DOHH2 (cell line): ENCODE data around the gene ADCY5.

Source experiments
- H3F3A ChIP-seq: fragments of 200-600 bp; sonication (generic), shearing (Covaris generic); 2 replicates; pipeline ENCODE4 v1.6.0; 2016; ENCODE audit warnings: antibody characterized with exemption, mild to moderate bottlenecking; ENCODE audit not compliant: control insufficient read depth, insufficient read depth
- H3K27ac ChIP-seq: fragments of 200-600 bp; sonication (generic); 2 replicates; pipeline ENCODE4 v1.5.1; 2014; ENCODE audit warnings: low read depth, mild to moderate bottlenecking, low read length, moderate library complexity
- H3K27me3 ChIP-seq: fragments of 200-600 bp; sonication (generic); 2 replicates; pipeline ENCODE4 v1.6.1; 2014; ENCODE audit warnings: mild to moderate bottlenecking, low read length, mixed read lengths; ENCODE audit not compliant: control insufficient read depth
- H3K36me3 ChIP-seq: fragments of 200-600 bp; sonication (generic); 2 replicates; pipeline ENCODE4 v1.6.1; 2014; ENCODE audit warnings: mild to moderate bottlenecking, low read length, moderate library complexity, mixed read lengths; ENCODE audit not compliant: control insufficient read depth
- H3K4me1 ChIP-seq: fragments of 200-600 bp; sonication (generic); 2 replicates; pipeline ENCODE4 v1.6.1; 2014; ENCODE audit warnings: mild to moderate bottlenecking, low read length, mixed read lengths; ENCODE audit not compliant: control insufficient read depth
- H3K4me2 ChIP-seq: fragments of 200-600 bp; sonication (generic); 2 replicates; pipeline ENCODE4 v1.6.0; 2014; ENCODE audit warnings: mild to moderate bottlenecking, low read length, moderate library complexity
- H3K4me3 ChIP-seq: fragments of 200-600 bp; sonication (generic); 2 replicates; pipeline ENCODE4 v1.5.1; 2014; ENCODE audit warnings: mild to moderate bottlenecking, low read length, mixed read lengths
- H3K79me2 ChIP-seq: fragments of 200-600 bp; sonication (generic); 2 replicates; pipeline ENCODE4 v1.6.1; 2014; ENCODE audit warnings: mild to moderate bottlenecking, low read length, mixed read lengths; ENCODE audit not compliant: control insufficient read depth
- H3K9me2 ChIP-seq: fragments of 200-600 bp; sonication (generic); replicated peaks from 2 replicates; pipeline ENCODE4 v1.6.1; 2014; ENCODE audit warnings: mild to moderate bottlenecking, low read length, mixed read lengths; ENCODE audit not compliant: control insufficient read depth
- H3K9me3 ChIP-seq: fragments of 200-600 bp; sonication (generic); 2 replicates; pipeline ENCODE4 v1.6.1; 2014; ENCODE audit warnings: antibody characterized with exemption, low read length, mixed read lengths; ENCODE audit not compliant: control insufficient read depth, insufficient read depth
- H4K20me1 ChIP-seq: fragments of 200-600 bp; sonication (generic); 2 replicates; pipeline ENCODE4 v1.6.0; 2014; ENCODE audit warnings: low read depth, mild to moderate bottlenecking, antibody characterized with exemption, low read length, moderate library complexity; ENCODE audit not compliant: control insufficient read depth, insufficient read depth
- CTCF ChIP-seq: fragments of 200-600 bp; sonication (generic); IDR thresholded peaks from one replicate; pipeline ENCODE4 v1.5.1; 2014; ENCODE audit warnings: antibody characterized with exemption, mild to moderate bottlenecking, low read depth, low read length; ENCODE audit not compliant: poor library complexity, severe bottlenecking
- EZH2phosphoT487 ChIP-seq: fragments of 200-600 bp; sonication (generic); IDR thresholded peaks from 2 replicates; pipeline ENCODE4 v1.6.1; 2017; ENCODE audit warnings: borderline replicate concordance, mild to moderate bottlenecking, antibody characterized with exemption, low read length, moderate library complexity, mixed read lengths

Gene ADCY5

GRCh38 chr3:123283074-123283473 lies 165.8 kb downstream of the ADCY5 start:
- Histone ChIP-seq H3K36me3 (no peaks in the 10 kb centered on the region), H3K4me1 (no peaks in the 10 kb centered on the region), H4K20me1 (no peaks in the 10 kb centered on the region), H3K9me2 (no peaks in the 10 kb centered on the region), H3K4me3 (no peak overlapping the region), H3K27ac (no peak overlapping the region), H3K4me2 (no peak overlapping the region), H3K27me3 (no peaks in the 10 kb centered on the region), H3K9me3 (no peaks in the 10 kb centered on the region), H3F3A (no peaks in the 10 kb centered on the region), H3K79me2 (no peaks in the 10 kb centered on the region)
- TF ChIP-seq CTCF (no peak), EZH2phosphoT487 (no peak)

GRCh38 chr3:123282461-123282860 lies 166.4 kb downstream of the ADCY5 start:
- Histone ChIP-seq H3K4me3 (no peak overlapping the region), H3K4me2 (no peak overlapping the region), H3K36me3 (no peaks in the 10 kb centered on the region), H3K27me3 (no peaks in the 10 kb centered on the region), H3K27ac (no peak overlapping the region), H3K9me3 (no peaks in the 10 kb centered on the region), H3F3A (no peaks in the 10 kb centered on the region), H3K4me1 (no peaks in the 10 kb centered on the region), H3K9me2 (no peaks in the 10 kb centered on the region), H3K79me2 (no peaks in the 10 kb centered on the region), H4K20me1 (no peaks in the 10 kb centered on the region)
- no peak for TF ChIP-seq CTCF
- no peak for TF ChIP-seq EZH2phosphoT487

- no peaks in the 10 kb centered on the region for H3K9me2 ChIP-seq
- H3K4me2 ChIP-seq = no peak overlapping the region
- H3F3A ChIP-seq = no peaks in the 10 kb centered on the region
- no peak for TF ChIP-seq EZH2phosphoT487
- no peak for TF ChIP-seq CTCF
- no peaks in the 10 kb centered on the region for H3K27me3 ChIP-seq
- no peaks in the 10 kb centered on the region for H3K79me2 ChIP-seq
- H3K9me3 ChIP-seq = no peaks in the 10 kb centered on the region
- no peaks in the 10 kb centered on the region for H3K36me3 ChIP-seq
- no peak overlapping the region for H3K27ac ChIP-seq
- H3K4me1 ChIP-seq = no peaks in the 10 kb centered on the region
- H4K20me1 ChIP-seq = no peaks in the 10 kb centered on the region
- no peak overlapping the region for H3K4me3 ChIP-seq
Observed at GRCh38 chr3:123281929-123282328, 167.0 kb downstream of the ADCY5 start.

GRCh38 chr3:123281406-123281805 lies 167.5 kb downstream of the ADCY5 start:
- H3K4me3 ChIP-seq = no peak overlapping the region
- H3K27ac ChIP-seq = no peak overlapping the region
- H3K27me3 ChIP-seq = no peaks in the 10 kb centered on the region
- H3K36me3 ChIP-seq = no peaks in the 10 kb centered on the region
- no peaks in the 10 kb centered on the region for H3K79me2 ChIP-seq
- no peak overlapping the region for H3K4me2 ChIP-seq
- no peak for TF ChIP-seq EZH2phosphoT487
- TF ChIP-seq CTCF = no peak
- H3K9me3 ChIP-seq = no peaks in the 10 kb centered on the region
- H3K9me2 ChIP-seq = no peaks in the 10 kb centered on the region
- H4K20me1 ChIP-seq = no peaks in the 10 kb centered on the region
- H3K4me1 ChIP-seq = no peaks in the 10 kb centered on the region
- H3F3A ChIP-seq = no peaks in the 10 kb centered on the region
